ENCODE results near the gene ATRN.
"Not testable (repeated sequence)": the region's sequence is repeated elsewhere in the genome, so short reads cannot be mapped to it uniquely, and the experiment has no call there.

Gene ATRN

DNA sequence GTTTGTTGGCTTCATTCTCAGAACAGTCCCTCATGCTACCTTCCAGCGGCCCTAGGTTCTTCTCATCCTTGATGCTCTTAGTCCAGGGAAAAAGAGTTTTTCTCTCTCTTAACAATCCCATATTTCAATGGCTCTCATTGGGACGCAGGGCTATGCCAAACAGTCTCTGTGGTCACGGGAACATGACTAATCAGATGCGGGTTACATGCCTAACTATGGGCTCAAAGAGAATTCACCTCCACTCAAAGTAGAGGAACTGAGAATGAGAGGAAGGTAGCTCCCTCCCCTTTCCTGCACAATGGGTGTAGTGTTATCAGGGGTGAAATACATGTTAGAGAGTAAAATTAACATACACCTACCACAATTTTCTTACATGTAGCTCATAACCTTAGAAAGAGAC is 18.1 kb upstream of the ATRN start:
- H3K9me3 Mint-ChIP-seq: no peaks in the 10 kb centered on the region
- H3K27ac Mint-ChIP-seq: no peak overlapping the region
- H3K27me3 Mint-ChIP-seq (ENCODE audit: low read depth): peaks cover 25% of the 10 kb centered on the region
- H3K4me3 Mint-ChIP-seq: no peak overlapping the region
- DNase-seq (ENCODE audit: low spot score): no peak
- H3K36me3 Mint-ChIP-seq (ENCODE audit: low read depth): no peaks in the 10 kb centered on the region
- no peaks in the 10 kb centered on the region for H3K4me1 Mint-ChIP-seq (ENCODE audit: low read depth)

DNA sequence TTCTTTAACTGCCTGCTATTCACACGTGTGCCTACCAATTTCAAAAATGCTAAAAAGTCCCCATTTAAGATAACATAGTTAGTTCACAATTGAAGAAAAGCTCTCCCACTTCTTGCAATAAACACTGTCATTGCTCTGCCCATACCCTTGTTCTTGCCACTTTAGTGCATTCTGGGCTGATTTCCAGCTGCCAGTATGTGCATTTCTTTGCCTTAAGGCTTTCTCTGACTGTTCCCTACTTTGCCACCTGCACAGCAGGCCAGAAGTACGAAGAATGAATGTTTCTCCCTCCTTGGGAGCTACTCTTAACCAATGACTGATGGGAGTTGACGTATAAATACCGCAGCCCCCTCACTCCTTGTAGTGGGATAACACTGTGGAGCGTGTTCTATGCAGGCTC is 16.0 kb upstream of the ATRN start:
- peaks cover 24% of the 10 kb centered on the region for H3K27me3 Mint-ChIP-seq (ENCODE audit: low read depth)
- no peak for DNase-seq (ENCODE audit: low spot score)
- no peaks in the 10 kb centered on the region for H3K36me3 Mint-ChIP-seq (ENCODE audit: low read depth)
- no peak overlapping the region for H3K4me3 Mint-ChIP-seq
- H3K4me1 Mint-ChIP-seq (ENCODE audit: low read depth): no peaks in the 10 kb centered on the region
- H3K27ac Mint-ChIP-seq: no peak overlapping the region
- H3K9me3 Mint-ChIP-seq: no peaks in the 10 kb centered on the region

DNA sequence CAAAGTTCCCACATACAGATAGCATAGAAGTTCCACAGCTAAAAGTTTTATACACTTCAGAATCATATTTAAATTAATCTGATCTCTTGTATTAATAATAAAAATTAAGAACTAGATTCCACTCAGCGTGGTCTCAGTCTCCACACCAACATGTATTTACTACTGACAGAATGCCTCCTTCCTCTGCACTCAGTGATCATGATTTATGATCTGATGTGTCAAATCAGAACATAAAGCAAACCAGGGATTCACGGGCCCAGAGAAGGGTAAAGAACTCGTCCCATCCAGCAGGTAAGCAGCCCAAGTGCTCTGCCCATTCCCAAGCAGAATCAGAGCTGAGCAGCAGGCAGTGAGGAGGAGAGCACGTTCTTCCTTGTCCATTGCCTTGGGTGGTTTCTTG is 14.2 kb upstream of the ATRN start:
- peaks cover 21% of the 10 kb centered on the region for H3K27me3 Mint-ChIP-seq (ENCODE audit: low read depth)

DNA sequence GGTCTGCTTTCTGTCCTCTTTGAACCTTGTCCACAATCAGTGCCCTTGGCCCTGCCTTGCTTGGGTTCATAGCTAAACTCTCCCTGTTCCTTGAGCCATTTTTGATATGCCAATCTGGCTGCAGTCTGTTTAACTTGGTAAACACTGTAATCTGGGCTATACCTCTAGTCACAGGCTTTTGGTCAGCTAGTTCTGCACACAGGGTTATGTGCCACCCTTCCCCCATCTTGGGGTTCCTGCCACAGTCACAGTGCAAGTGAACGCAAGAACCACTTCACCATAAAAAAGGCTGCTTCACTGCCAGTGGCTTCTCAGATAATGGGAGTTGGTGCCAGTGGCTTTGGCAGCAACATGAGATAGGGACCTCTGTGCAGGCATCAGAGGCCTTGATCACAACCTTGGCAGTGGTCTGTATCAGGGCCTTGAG is 10.9 kb upstream of the ATRN start:
- no peak overlapping the region for H3K4me3 Mint-ChIP-seq
- peaks cover 11% of the 10 kb centered on the region for H3K27me3 Mint-ChIP-seq (ENCODE audit: low read depth)
- H3K9me3 Mint-ChIP-seq: no peaks in the 10 kb centered on the region
- no peak overlapping the region for H3K27ac Mint-ChIP-seq
- no peaks in the 10 kb centered on the region for H3K4me1 Mint-ChIP-seq (ENCODE audit: low read depth)
- H3K36me3 Mint-ChIP-seq (ENCODE audit: low read depth): no peaks in the 10 kb centered on the region
- no peak for DNase-seq (ENCODE audit: low spot score)

More for the DNA sequence above, 14.2 kb upstream of the ATRN start:
- Mint-ChIP-seq H3K36me3 (ENCODE audit: low read depth) (no peaks in the 10 kb centered on the region), H3K27ac (no peak overlapping the region), H3K4me1 (ENCODE audit: low read depth) (no peaks in the 10 kb centered on the region), H3K9me3 (no peaks in the 10 kb centered on the region), H3K4me3 (no peak overlapping the region)
- no peak for DNase-seq (ENCODE audit: low spot score)

DNA sequence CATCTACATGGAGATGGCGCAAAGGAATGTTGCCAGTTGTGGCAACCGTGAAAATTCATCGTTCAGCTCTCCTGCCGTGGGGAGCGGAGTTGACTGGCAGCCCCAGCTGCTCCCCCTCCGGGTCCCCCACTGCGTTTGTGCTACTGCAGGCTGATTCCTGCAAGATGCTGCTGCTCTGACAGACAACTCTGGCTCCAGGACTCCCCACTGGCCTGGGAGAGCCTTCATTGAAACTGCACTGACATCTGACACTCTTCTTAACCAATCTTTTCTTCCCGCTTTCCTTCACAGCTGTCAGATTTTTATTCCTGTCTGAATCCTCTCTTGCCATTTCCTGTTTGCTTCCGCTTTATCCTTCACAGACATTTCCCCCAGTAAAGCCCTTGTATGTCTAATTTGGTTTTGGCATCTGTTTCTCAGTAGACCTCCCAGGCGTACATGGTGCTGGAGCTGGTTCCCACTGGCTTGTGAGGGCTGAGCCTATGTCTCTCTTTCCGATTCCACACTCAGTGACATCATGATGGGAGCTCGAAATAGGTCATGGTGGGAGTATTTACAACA is 9.5 kb upstream of the ATRN start:
- no peaks in the 10 kb centered on the region for H3K4me1 Mint-ChIP-seq (ENCODE audit: low read depth)
- no peak for DNase-seq (ENCODE audit: low spot score)

DNA sequence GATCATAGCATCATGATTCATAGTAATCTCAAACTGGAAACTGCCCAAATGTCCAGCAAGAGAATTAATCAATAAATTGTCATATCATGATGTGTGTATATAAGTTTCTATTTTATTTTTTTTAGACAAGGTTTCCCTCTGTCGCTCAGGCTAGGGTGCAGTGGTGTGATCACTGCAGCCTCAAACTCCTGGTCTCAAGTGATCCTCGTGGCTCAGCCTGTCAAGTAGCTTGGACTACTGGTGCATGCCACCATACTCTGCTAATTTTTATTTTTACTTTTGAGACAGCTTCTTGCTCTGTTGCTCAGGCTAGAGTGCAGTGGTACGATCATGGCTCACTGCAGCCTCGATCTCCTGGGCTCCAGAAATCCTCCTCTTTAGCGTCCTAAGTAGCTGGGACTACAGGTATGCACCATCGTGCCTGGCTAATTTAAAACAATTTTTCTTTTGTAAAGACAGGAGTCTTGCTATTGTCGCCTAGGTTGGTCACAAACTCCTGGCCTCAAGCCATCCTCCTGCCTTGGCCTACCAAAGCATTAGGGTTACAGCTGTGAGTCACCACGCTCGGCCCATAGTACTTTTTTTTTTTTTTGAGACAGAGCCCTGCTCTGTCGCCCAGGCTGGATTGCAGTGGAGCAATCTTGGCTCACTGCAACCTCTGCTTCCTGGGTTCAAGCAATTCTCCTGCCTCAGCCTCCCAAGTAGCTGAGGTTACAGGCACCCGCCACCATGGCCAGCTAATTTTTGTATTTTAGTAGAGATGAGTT is 8.7 kb upstream of the ATRN start:
- no peak overlapping the region for H3K4me3 Mint-ChIP-seq
- no peak for DNase-seq (ENCODE audit: low spot score)
- H3K27ac Mint-ChIP-seq: no peak overlapping the region
- H3K36me3 Mint-ChIP-seq (ENCODE audit: low read depth): no peaks in the 10 kb centered on the region
- peaks cover 20% of the 10 kb centered on the region for H3K27me3 Mint-ChIP-seq (ENCODE audit: low read depth)
- no peaks in the 10 kb centered on the region for H3K4me1 Mint-ChIP-seq (ENCODE audit: low read depth)
- H3K9me3 Mint-ChIP-seq: no peaks in the 10 kb centered on the region

More for the DNA sequence above, 9.5 kb upstream of the ATRN start:
- Mint-ChIP-seq H3K27me3 (ENCODE audit: low read depth) (peaks cover 16% of the 10 kb centered on the region), H3K36me3 (ENCODE audit: low read depth) (no peaks in the 10 kb centered on the region), H3K27ac (no peak overlapping the region), H3K4me3 (no peak overlapping the region), H3K9me3 (no peaks in the 10 kb centered on the region)

DNA sequence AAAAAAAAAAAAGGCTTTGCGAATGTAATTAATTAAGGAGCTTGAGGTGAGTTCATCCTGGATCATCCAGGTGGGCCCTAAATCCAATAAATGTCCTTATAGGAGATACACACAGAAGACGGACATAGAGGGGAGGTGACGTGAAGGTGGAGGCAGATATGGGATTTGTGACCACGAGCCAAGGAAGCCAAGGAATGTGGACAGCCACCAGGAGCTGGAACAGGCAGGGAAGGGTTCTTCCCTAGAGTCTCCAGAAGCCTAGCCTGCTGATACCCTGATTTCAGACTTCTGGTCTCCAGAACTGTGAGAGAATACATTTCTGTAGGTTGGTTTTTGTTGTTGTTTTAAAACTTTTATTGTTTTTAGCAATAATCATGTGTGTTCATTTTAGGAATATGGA is 6.7 kb upstream of the ATRN start:
- peaks cover 18% of the 10 kb centered on the region for H3K27me3 Mint-ChIP-seq (ENCODE audit: low read depth)
- H3K27ac Mint-ChIP-seq: no peak overlapping the region
- DNase-seq (ENCODE audit: low spot score): no peak
- no peaks in the 10 kb centered on the region for H3K36me3 Mint-ChIP-seq (ENCODE audit: low read depth)
- no peak overlapping the region for H3K4me3 Mint-ChIP-seq
- no peaks in the 10 kb centered on the region for H3K9me3 Mint-ChIP-seq
- H3K4me1 Mint-ChIP-seq (ENCODE audit: low read depth): no peaks in the 10 kb centered on the region

DNA sequence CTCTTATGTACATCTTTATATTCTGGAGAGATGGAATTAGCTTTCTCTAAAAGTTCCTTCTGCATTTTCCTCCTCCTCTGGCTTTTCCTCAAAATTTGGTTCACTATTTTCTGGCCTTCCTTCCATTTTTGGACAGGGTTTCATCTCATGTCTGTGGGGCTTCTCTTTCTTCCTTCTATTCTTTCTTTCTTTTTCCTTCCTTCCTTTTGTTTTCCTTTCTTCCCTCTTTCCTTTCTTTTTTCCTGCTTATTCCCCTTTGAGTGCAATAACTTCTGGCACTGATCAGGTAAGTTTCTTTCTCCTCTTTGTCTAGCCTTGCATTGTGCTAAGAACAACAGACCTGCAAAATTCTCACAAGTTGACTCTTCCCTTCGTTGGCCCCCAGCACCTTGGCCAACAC is 5.5 kb upstream of the ATRN start:
- Mint-ChIP-seq H3K9me3 (no peaks in the 10 kb centered on the region), H3K27ac (no peak overlapping the region), H3K36me3 (ENCODE audit: low read depth) (no peaks in the 10 kb centered on the region), H3K4me3 (no peak overlapping the region), H3K27me3 (ENCODE audit: low read depth) (peaks cover 18% of the 10 kb centered on the region), H3K4me1 (ENCODE audit: low read depth) (no peaks in the 10 kb centered on the region)
- no peak for DNase-seq (ENCODE audit: low spot score)

DNA sequence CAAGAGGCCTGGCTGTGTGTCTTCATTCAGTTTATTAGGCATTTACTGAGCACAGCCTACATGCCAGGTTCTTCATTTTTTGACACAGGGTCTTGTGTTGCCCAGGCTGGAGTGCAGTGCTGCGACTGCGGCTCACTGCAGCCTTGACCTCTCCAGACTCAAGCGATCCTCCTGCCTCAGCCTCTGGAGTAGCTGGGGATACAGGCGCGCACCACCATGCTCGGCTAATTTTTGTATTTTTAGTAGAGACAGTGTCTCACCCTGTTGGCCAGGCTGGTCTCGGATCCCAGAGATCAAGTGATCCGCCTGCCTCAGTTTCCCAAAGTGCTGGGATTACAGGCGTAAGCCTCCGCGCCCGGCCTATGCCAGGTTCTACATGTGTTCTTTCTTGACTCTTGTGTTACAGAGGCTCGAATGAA is 601 bp upstream of the ATRN start:
- peaks cover 25% of the 10 kb centered on the region for H3K4me1 Mint-ChIP-seq (ENCODE audit: low read depth)
- H3K27ac Mint-ChIP-seq: peak overlapping the region; percentile 49
- DNase-seq (ENCODE audit: low spot score): no peak
- peak overlapping the region; percentile 90 for H3K4me3 Mint-ChIP-seq
- H3K27me3 Mint-ChIP-seq (ENCODE audit: low read depth): peaks cover 15% of the 10 kb centered on the region
- no peaks in the 10 kb centered on the region for H3K36me3 Mint-ChIP-seq (ENCODE audit: low read depth)
- no peaks in the 10 kb centered on the region for H3K9me3 Mint-ChIP-seq

DNA sequence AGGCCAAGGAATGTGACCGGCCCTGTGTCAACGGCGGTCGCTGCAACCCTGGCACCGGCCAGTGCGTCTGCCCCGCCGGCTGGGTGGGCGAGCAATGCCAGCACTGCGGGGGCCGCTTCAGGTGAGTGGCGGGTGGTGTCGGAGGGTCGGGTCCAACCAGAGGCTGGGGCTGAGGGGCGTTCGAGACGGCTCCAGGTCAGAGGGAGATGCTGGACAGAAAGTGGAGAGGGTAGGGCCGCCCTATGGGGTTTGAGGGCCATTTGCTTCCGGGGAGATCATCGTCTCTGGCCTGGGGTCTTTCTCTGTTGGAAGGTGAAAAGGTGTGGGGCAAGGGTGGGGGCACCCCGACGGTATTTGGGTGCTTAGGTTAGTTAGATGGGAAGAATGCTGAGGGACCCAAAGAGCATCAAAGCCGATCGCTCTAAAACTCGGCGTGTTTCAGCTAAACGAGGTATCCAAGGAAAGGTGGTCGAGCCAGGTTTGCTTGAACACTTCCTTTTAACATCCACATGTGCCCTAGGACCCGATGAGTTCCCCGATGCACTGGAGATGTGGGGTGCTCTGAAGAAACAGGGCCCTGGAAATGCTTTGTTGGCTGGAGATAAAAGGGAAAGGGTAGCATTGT is 691 bp downstream of the ATRN start:
- Mint-ChIP-seq H3K36me3 (ENCODE audit: low read depth) (no peaks in the 10 kb centered on the region), H3K27ac (peak overlapping the region; percentile 48), H3K27me3 (ENCODE audit: low read depth) (peaks cover 7% of the 10 kb centered on the region), H3K4me1 (ENCODE audit: low read depth) (peaks cover 25% of the 10 kb centered on the region), H3K4me3 (peak overlapping the region; percentile 90), H3K9me3 (no peaks in the 10 kb centered on the region)
- DNase-seq (ENCODE audit: low spot score): no peak

DNA sequence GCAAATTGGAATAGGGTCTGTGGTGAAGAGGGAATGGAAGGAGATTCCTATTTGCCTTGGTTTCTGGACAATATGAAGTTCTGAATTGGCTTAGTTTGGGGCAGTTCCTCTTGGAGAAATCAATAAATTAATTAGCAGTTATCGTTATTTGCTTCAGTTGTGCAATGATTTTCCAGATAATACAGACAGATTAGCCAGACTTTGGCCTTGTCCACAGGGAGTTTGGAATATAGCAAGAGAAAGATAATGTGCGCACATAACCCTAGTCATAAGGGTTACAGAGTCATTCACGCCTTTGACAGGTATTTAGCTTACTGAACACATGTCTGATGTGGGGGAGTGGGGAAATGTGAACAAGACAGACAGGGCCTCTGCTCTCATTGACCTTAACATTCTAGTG is 1.3 kb downstream of the ATRN start:
- Mint-ChIP-seq H3K4me3 (peak overlapping the region; percentile 90), H3K36me3 (ENCODE audit: low read depth) (no peaks in the 10 kb centered on the region), H3K27me3 (ENCODE audit: low read depth) (peaks cover 3% of the 10 kb centered on the region), H3K27ac (no peak overlapping the region), H3K4me1 (ENCODE audit: low read depth) (peaks cover 25% of the 10 kb centered on the region), H3K9me3 (no peaks in the 10 kb centered on the region)
- DNase-seq (ENCODE audit: low spot score): no peak

DNA sequence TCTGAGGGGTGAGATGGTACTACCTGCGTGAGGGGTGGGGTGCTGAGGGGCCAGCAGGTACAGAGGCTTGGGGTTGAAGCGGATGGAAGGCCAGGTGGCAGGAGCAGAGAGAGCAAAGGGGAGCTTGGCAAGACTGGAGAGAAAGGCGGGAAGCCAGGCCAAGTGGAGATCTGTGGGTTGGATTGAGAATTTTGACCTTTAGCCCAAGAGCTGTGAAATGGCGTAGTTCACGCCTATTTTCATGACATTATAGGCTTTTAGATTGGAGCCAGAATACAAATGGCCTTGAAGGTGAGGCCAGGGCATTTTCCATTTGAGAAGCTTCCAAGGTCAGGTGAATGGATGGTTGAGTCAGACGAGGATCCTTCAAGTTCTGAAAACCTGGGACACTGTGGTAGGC is 2.5 kb downstream of the ATRN start:
- Mint-ChIP-seq H3K36me3 (ENCODE audit: low read depth) (no peaks in the 10 kb centered on the region), H3K27ac (no peak overlapping the region), H3K9me3 (no peaks in the 10 kb centered on the region), H3K4me1 (ENCODE audit: low read depth) (peaks cover 25% of the 10 kb centered on the region), H3K27me3 (ENCODE audit: low read depth) (peaks cover 3% of the 10 kb centered on the region), H3K4me3 (no peak overlapping the region)
- DNase-seq (ENCODE audit: low spot score): no peak

DNA sequence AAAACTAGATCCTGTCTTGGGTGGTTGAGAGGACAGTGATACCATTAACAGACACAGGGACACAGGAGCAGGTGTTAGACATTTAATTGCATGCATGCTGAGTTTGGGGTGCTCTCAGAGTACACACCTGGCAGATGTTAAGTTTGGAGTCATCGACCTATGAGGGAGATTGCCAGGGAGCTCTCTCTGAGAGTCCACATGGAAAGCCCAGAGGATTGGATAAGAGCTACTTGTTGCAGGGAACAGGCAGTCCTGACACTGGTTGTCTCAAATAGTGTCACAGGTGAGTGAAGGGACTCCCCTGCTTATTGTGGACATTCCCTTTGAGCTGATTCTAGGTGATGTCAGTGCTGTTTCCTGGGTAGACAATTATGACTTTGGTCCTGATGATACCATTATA is 3.1 kb downstream of the ATRN start:
- Mint-ChIP-seq H3K36me3 (ENCODE audit: low read depth) (no peaks in the 10 kb centered on the region), H3K4me3 (no peak overlapping the region), H3K4me1 (ENCODE audit: low read depth) (peaks cover 25% of the 10 kb centered on the region), H3K9me3 (no peaks in the 10 kb centered on the region), H3K27ac (no peak overlapping the region), H3K27me3 (ENCODE audit: low read depth) (peaks cover 3% of the 10 kb centered on the region)
- no peak for DNase-seq (ENCODE audit: low spot score)

DNA sequence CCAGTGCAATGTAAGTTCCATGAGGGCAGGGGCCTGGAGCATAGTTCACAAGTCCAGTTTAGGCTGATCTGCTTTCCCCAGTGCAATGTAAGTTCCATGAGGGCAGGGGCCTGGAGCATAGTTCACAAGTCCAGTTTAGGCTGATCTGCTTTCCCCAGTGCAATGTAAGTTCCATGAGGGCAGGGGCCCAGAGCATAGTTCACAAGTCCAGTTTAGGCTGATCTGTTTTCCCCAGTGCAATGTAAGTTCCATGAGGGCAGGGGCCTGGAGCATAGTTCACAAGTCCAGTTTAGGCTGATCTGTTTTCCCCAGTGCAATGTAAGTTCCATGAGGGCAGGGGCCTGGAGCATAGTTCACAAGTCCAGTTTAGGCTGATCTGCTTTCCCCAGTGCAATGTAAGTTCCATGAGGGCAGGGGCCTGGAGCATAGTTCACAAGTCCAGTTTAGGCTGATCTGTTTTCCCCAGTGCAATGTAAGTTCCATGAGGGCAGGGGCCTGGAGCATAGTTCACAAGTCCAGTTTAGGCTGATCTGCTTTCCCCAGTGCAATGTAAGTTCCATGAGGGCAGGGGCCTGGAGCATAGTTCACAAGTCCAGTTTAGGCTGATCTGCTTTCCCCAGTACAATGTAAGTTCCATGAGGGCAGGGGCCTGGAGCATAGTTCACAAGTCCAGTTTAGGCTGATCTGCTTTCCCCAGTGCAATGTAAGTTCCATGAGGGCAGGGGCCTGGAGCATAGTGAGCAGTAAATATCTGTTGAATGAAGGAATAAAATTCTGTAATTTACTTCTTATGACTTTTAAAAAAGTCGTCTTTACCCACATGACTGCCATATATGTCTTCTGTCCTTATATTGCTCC is 6.4 kb downstream of the ATRN start:
- H3K4me1 Mint-ChIP-seq (ENCODE audit: low read depth): peaks cover 17% of the 10 kb centered on the region
- H3K27ac Mint-ChIP-seq; H3K9me3 Mint-ChIP-seq; H3K36me3 Mint-ChIP-seq (ENCODE audit: low read depth); H3K27me3 Mint-ChIP-seq (ENCODE audit: low read depth); DNase-seq (ENCODE audit: low spot score); H3K4me3 Mint-ChIP-seq: not testable (repeated sequence)

Data from T-helper 2 cell treated with Interferon-gamma antibody and Interleukin-4, amounts not matched to agents 5 μg/mL and 100 μg/mL, for 36 hours (primary cell).